K562 (cell line): ENCODE measurements around the gene AFDN. TPM values are rescaled to one million over a fixed set of nuclear protein-coding genes. Genes with fewer than 3 reads are reported as not detected.

Experiments
- ATAC-seq: fragments of 200-7000 bp; cut with Tn5 transposase; 3 replicates; pipeline ENCODE4 v1.9.1; 2020; ENCODE audit warnings: moderate library complexity
- BruUV-seq: library from RNA; stranded (reverse); fragments of 400-500 nt; replicated peaks from 2 replicates; lab custom pipeline; 2021; lab: Mats Ljungman, UMichigan
- CTCF ChIA-PET: fragments of 300-600 bp; formaldehyde crosslinking; extraction: SDS; loops from one replicate; lab custom pipeline; 2021; ENCODE audit warnings: low intra/inter-chr PET ratio; lab: Yijun Ruan, JAX
- POLR2A ChIA-PET: fragments of 300-600, 350-650 bp; sonication (Branson Sonifier 250); formaldehyde crosslinking; extraction: SDS; loops from one replicate; lab custom pipeline; 2021; ENCODE audit warnings: antibody characterized with exemption, inconsistent platforms; lab: Yijun Ruan, JAX
- DNase-seq, 4 experiments: peaks; one replicate each; pipeline versions ENCODE4 v3.0.0 to v3.0.0-alpha.2; 2011 to 2018; ENCODE audit warnings: low spot score in 3 of 4, mixed read lengths in 3 of 4; ENCODE audit errors: extremely low read depth in 1 of 4
- FAIRE-seq: peaks from 2 replicates; lab custom pipeline; 2011; peaks lifted over from hg19 to GRCh38; lab: Jason Lieb, UNC
- H2AFZ ChIP-seq: 2 replicates; pipeline ENCODE4 v1.6.0; 2011; ENCODE audit warnings: low read depth, low read length, control low read depth, inconsistent platforms
- H3K27ac ChIP-seq: fragments of 200-600 bp; 3 replicates; pipeline ENCODE4 v1.8.0; 2011; ENCODE audit warnings: low read depth, mild to moderate bottlenecking, control low read depth, inconsistent platforms, low read length, moderate library complexity, mixed read lengths; ENCODE audit errors: extremely low read depth
- H3K27me3 ChIP-seq, 2 experiments: fragments of 300-600 bp in 1 of 2; 2 replicates in 1 of 2; 3 replicates in 1 of 2; pipeline versions ENCODE4 v1.6.0 to v1.8.0; 2011; ENCODE audit warnings: inconsistent platforms in 2 of 2, low read length in 2 of 2, mild to moderate bottlenecking in 1 of 2, mixed read lengths in 1 of 2, moderate library complexity in 1 of 2; ENCODE audit not compliant: control insufficient read depth in 2 of 2, insufficient read depth in 2 of 2
- H3K36me3 ChIP-seq: fragments of 300-600 bp; 3 replicates; pipeline ENCODE4 v1.8.0; 2011; ENCODE audit warnings: mild to moderate bottlenecking, low read length, inconsistent platforms; ENCODE audit not compliant: control insufficient read depth, insufficient read depth
- H3K4me1 ChIP-seq, 2 experiments: fragments of 200-600 bp in 1 of 2; replicated peaks in 1 of 2; 2 replicates in 1 of 2; 3 replicates in 1 of 2; pipeline versions ENCODE4 v1.5.1 to v1.8.0; 2011; ENCODE audit warnings: inconsistent platforms in 2 of 2, low read length in 2 of 2, mild to moderate bottlenecking in 1 of 2, mixed read lengths in 1 of 2, moderate library complexity in 1 of 2; ENCODE audit not compliant: control insufficient read depth in 2 of 2, insufficient read depth in 2 of 2
- H3K4me2 ChIP-seq: 2 replicates; pipeline ENCODE4 v1.6.1; 2011; ENCODE audit warnings: low read length, control low read depth, inconsistent platforms, mixed read lengths; ENCODE audit not compliant: insufficient read depth
- H3K4me3 ChIP-seq: fragments of 200-600 bp; sonication (generic), shearing (Covaris generic); 2 replicates; pipeline ENCODE4 v1.5.1; 2016; ENCODE audit warnings: control low read depth, inconsistent platforms
- H3K79me2 ChIP-seq: fragments of 200-600 bp; 3 replicates; pipeline ENCODE4 v1.8.0; 2011; ENCODE audit warnings: low read length, inconsistent platforms; ENCODE audit not compliant: control insufficient read depth, insufficient read depth
- H3K9ac ChIP-seq, 2 experiments: 2 replicates each; pipeline versions ENCODE4 v1.6.0 to v1.6.1; 2011; ENCODE audit warnings: low read depth in 2 of 2, low read length in 2 of 2, control low read depth in 1 of 2, inconsistent platforms in 1 of 2, mild to moderate bottlenecking in 1 of 2, mixed read lengths in 1 of 2; ENCODE audit not compliant: insufficient read depth in 1 of 2
- H3K9me1 ChIP-seq: one replicate; pipeline ENCODE4 v1.6.0; 2011; ENCODE audit warnings: inconsistent platforms, mild to moderate bottlenecking, low read length, moderate library complexity; ENCODE audit not compliant: control insufficient read depth, insufficient read depth
- H3K9me3 ChIP-seq: replicated peaks from 2 replicates; pipeline ENCODE4 v1.5.1; 2011; ENCODE audit warnings: low read depth, low read length, inconsistent platforms; ENCODE audit not compliant: control insufficient read depth, insufficient read depth
- H4K20me1 ChIP-seq: replicated peaks from 2 replicates; pipeline ENCODE4 v1.6.1; 2011; ENCODE audit warnings: low read length, inconsistent platforms, mixed read lengths; ENCODE audit not compliant: control insufficient read depth, insufficient read depth
- C11orf30 ChIP-seq: fragments of 450-650 bp; IDR thresholded peaks from 2 replicates; pipeline ENCODE4 v1.6.1; 2016; ENCODE audit warnings: low read depth, mild to moderate bottlenecking
- GATAD2A ChIP-seq: fragments of 450-650 bp; IDR thresholded peaks from 2 replicates; pipeline ENCODE4 v1.6.1; 2017
- HIVEP1 ChIP-seq: fragments of 250-450 bp; sonication (Bioruptor Pico); IDR thresholded peaks from 2 replicates; pipeline ENCODE4 v1.4.0; 2020; ENCODE audit warnings: mild to moderate bottlenecking
- HSF4 ChIP-seq: fragments of 250-450 bp; sonication (Bioruptor Pico); IDR thresholded peaks from 2 replicates; pipeline ENCODE4 v2.1.2; 2022; ENCODE audit warnings: mild to moderate bottlenecking, moderate library complexity, borderline replicate concordance
- L3MBTL2 ChIP-seq: fragments of 450-650 bp; IDR thresholded peaks from 2 replicates; pipeline ENCODE4 v1.6.1; 2016; ENCODE audit warnings: mild to moderate bottlenecking, moderate library complexity
- NCOA6 ChIP-seq: fragments of 450-650 bp; IDR thresholded peaks from 2 replicates; pipeline ENCODE4 v1.6.1; 2017; ENCODE audit warnings: mild to moderate bottlenecking
- PPARD ChIP-seq: fragments of 250-450 bp; sonication (Bioruptor Pico); IDR thresholded peaks from 2 replicates; pipeline ENCODE4 v1.8.0; 2022; ENCODE audit warnings: inconsistent platforms, mild to moderate bottlenecking, moderate library complexity
- TARDBP ChIP-seq: fragments of 450-650 bp; IDR thresholded peaks from 2 replicates; pipeline ENCODE4 v1.6.1; 2016
- XRCC3 ChIP-seq: fragments of 450-650 bp; IDR thresholded peaks from 2 replicates; pipeline ENCODE4 v1.6.1; 2017; ENCODE audit warnings: mild to moderate bottlenecking, moderate library complexity
- WGBS: fragments of 100-300 bp; shearing (Covaris generic); methylation state at CpG from one replicate; pipeline ENCODE4 v1.1.6; 2016; ENCODE audit warnings: low coverage, mixed read lengths; ENCODE audit not compliant: insufficient coverage; ENCODE audit errors: missing lambda C conversion rate; 5-methylcytosine and 5-hydroxymethylcytosine counted together
- in situ Hi-C: fragments of 300-500 bp; cut with MboI; formaldehyde crosslinking; loops from 4 replicates; pipeline ENCODE4 v1.15.0; 2018; ENCODE audit warnings: inconsistent platforms, mixed read lengths
- intact Hi-C: fragments of 100-400 bp; cut with micrococcal nuclease; formaldehyde crosslinking; loops from 2 replicates; pipeline ENCODE4 v1.14.2; 2022
- polyA plus RNA-seq, 8 experiments: library from polyadenylated mRNA; depleted of rRNA in 4 of 8; stranded (reverse) in 5 of 8; unstranded in 3 of 8; fragments of >200 nt; fragmentation: Nextera tagmentation in 2 of 8; fragmentation: Illumina TruSeq in 1 of 8; extraction: Ambion mirVana in 2 of 8; extraction: Trizol in 1 of 8; gene quantifications; 2 replicates each; pipeline versions ENCODE4 v1.2.1 to v1.2.3, GENCODE V29; 2011 to 2014; ENCODE audit warnings: inconsistent platforms in 1 of 8, missing spikeins in 1 of 8
- total RNA-seq, 7 experiments: library from RNA; depleted of rRNA in 6 of 7; stranded (reverse); fragments of >200 nt in 6 of 7; fragmentation: Illumina TruSeq in 2 of 7; extraction: Trizol in 2 of 7; gene quantifications; 2 replicates each; pipeline versions ENCODE4 v1.2.1 to v1.2.3, GENCODE V29; 2011 to 2021; ENCODE audit warnings: low replicate concordance in 1 of 7
- TF ChIP-seq, protein P1 (sequence below): sonication (generic); formaldehyde crosslinking; IDR thresholded peaks from 2 replicates; pipeline ENCODE4 v1.8.1; 2023; ENCODE audit warnings: mild to moderate bottlenecking, missing genetic modification reagents
- TF ChIP-seq, protein P2 (sequence below): IDR thresholded peaks from 2 replicates; pipeline ENCODE4 v1.6.1; 2016; ENCODE audit warnings: missing genetic modification characterization, missing compliant biosample characterization
- TF ChIP-seq, protein P3 (sequence below), 2 experiments: IDR thresholded peaks; 2 replicates each; pipeline ENCODE4 v1.6.1; 2012; ENCODE audit warnings: improper control_type of control experiment in 2 of 2, low read depth in 2 of 2, low read length in 2 of 2, borderline replicate concordance in 1 of 2
- TF ChIP-seq, protein P4 (sequence below), 2 experiments: IDR thresholded peaks; 2 replicates each; pipeline ENCODE4 v1.6.1; 2011; ENCODE audit warnings: borderline replicate concordance in 1 of 2, control low read depth in 1 of 2, low read depth in 1 of 2, low read length in 1 of 2, mild to moderate bottlenecking in 1 of 2, mixed read lengths in 1 of 2, moderate library complexity in 1 of 2; ENCODE audit not compliant: insufficient read depth in 1 of 2, insufficient read length in 1 of 2, poor library complexity in 1 of 2, severe bottlenecking in 1 of 2; ENCODE audit errors: extremely low read depth in 1 of 2

AFDN gene
- total and polyA plus RNA-seq, 9 of the 15 experiments (the other 6 are each of a cell fraction or from before 2014, with no cell fraction given): 7.2 to 129 (median 105) TPM

DNA sequence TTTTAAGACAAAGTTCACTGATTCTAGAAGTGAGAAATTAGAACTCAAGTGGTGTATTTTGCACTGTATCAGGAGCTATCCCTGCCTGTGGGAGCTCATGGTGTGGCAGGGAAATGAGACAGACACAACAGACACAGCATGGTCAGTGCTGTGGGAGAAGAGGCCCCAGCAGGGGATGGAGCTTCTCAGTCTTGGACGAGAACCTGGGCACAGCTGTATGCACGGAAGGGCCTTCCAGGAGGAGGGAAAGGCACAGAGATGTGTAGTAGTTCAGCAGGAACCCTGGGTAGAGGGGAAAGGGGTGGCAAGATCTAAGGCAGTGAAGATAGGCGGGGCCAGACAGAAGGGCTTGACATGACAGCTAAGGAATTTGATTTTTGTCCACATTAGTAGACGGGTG, 122.0 kb downstream of the AFDN start (continued):
- TF ChIP-seq, protein P1, sequence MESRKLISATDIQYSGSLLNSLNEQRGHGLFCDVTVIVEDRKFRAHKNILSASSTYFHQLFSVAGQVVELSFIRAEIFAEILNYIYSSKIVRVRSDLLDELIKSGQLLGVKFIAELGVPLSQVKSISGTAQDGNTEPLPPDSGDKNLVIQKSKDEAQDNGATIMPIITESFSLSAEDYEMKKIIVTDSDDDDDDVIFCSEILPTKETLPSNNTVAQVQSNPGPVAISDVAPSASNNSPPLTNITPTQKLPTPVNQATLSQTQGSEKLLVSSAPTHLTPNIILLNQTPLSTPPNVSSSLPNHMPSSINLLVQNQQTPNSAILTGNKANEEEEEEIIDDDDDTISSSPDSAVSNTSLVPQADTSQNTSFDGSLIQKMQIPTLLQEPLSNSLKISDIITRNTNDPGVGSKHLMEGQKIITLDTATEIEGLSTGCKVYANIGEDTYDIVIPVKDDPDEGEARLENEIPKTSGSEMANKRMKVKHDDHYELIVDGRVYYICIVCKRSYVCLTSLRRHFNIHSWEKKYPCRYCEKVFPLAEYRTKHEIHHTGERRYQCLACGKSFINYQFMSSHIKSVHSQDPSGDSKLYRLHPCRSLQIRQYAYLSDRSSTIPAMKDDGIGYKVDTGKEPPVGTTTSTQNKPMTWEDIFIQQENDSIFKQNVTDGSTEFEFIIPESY (CRISPR knock-in tag): no peak
- no peak for TF ChIP-seq NCOA6
- no peak for TF ChIP-seq GATAD2A

DNA sequence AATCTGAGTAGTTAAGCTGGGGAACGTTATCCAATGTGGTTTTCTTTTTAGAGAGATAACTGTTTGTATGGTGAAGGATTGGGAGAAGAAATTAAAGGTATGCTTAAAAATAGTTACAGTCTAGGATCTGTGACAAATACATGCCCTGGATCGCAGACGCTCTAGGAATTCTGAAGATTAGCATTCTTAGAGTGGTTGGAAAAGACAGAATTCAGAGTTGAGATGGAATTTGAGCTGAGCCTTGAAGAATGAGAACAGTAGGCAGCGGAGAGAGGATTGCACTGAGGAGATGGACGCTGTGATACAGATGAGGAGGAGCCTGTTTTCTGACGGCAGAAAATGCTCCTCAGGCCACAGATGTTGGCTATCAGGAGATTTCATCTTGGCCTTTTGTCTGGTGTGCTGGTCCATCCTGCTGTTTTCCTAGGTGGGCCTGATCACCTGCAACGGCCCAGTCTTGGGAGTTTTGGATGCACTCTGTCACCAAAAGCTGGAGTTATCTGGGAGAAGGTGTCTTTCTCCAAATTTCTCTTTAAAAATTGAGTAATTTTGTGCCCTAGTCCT, 122.5 kb downstream of the AFDN start:
- no peak overlapping the region for H3K4me3 ChIP-seq
- peaks cover 87% of the 10 kb centered on the region for H3K36me3 ChIP-seq
- no TSS peak for BruUV-seq
- ATAC-seq (no peak), DNase-seq (no peak), FAIRE-seq (no peak)
- no peaks in the 10 kb centered on the region for H3K9me1 ChIP-seq
- ChIA-PET CTCF (no interaction called here), POLR2A (interaction anchor here (0.6 to 1.2 kb wide), 2 partner anchors 15 to 224 kb away, joined by 3 read pairs; no protein-coding TSS in a partner anchor)
- intact Hi-C loops (no loop called here), in situ Hi-C loops (no loop called here)
- peaks cover 0 to 5% of the 10 kb centered on the region in 2 experiments; a peak in 1 of 5 replicates for H3K4me1 ChIP-seq
- no peak overlapping the region for H3K4me2 ChIP-seq
- no peak overlapping the region for H3K9ac ChIP-seq
- H4K20me1 ChIP-seq: 0 out of 2 replicates have a peak, but pooled peaks cover 5% of the 10 kb centered on the region
- H3K27ac ChIP-seq: no peak overlapping the region
- H3K79me2 ChIP-seq: no peaks in the 10 kb centered on the region
- 77% methylated on average over 7 of the region's 7 CpGs for WGBS
- no peaks in the 10 kb centered on the region for H3K27me3 ChIP-seq
- no peak overlapping the region for H2AFZ ChIP-seq
- no peaks in the 10 kb centered on the region for H3K9me3 ChIP-seq
- TF ChIP-seq TARDBP (no peak), L3MBTL2 (no peak), HSF4 (CRISPR knock-in tag) (no peak), XRCC3 (no peak), C11orf30 (no peak), PPARD (no peak), HIVEP1 (CRISPR knock-in tag) (no peak)
- TF ChIP-seq, protein P2, sequence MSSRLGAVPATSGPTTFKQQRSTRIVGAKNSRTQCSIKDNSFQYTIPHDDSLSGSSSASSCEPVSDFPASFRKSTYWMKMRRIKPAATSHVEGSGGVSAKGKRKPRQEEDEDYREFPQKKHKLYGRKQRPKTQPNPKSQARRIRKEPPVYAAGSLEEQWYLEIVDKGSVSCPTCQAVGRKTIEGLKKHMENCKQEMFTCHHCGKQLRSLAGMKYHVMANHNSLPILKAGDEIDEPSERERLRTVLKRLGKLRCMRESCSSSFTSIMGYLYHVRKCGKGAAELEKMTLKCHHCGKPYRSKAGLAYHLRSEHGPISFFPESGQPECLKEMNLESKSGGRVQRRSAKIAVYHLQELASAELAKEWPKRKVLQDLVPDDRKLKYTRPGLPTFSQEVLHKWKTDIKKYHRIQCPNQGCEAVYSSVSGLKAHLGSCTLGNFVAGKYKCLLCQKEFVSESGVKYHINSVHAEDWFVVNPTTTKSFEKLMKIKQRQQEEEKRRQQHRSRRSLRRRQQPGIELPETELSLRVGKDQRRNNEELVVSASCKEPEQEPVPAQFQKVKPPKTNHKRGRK (tag): no peak
- TF ChIP-seq, protein P3, sequence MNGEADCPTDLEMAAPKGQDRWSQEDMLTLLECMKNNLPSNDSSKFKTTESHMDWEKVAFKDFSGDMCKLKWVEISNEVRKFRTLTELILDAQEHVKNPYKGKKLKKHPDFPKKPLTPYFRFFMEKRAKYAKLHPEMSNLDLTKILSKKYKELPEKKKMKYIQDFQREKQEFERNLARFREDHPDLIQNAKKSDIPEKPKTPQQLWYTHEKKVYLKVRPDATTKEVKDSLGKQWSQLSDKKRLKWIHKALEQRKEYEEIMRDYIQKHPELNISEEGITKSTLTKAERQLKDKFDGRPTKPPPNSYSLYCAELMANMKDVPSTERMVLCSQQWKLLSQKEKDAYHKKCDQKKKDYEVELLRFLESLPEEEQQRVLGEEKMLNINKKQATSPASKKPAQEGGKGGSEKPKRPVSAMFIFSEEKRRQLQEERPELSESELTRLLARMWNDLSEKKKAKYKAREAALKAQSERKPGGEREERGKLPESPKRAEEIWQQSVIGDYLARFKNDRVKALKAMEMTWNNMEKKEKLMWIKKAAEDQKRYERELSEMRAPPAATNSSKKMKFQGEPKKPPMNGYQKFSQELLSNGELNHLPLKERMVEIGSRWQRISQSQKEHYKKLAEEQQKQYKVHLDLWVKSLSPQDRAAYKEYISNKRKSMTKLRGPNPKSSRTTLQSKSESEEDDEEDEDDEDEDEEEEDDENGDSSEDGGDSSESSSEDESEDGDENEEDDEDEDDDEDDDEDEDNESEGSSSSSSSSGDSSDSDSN (IDR thresholded peaks at IDR 0.05; ENCODE audit: borderline replicate concordance in 1 of 2, low read depth in 2 of 2, low read length in 2 of 2): no peak
- TF ChIP-seq, protein P4, sequence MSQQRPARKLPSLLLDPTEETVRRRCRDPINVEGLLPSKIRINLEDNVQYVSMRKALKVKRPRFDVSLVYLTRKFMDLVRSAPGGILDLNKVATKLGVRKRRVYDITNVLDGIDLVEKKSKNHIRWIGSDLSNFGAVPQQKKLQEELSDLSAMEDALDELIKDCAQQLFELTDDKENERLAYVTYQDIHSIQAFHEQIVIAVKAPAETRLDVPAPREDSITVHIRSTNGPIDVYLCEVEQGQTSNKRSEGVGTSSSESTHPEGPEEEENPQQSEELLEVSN (IDR thresholded peaks at IDR 0.05; ENCODE audit: borderline replicate concordance in 1 of 2, extremely low read depth in 1 of 2, insufficient read depth in 1 of 2, insufficient read length in 1 of 2, low read depth in 1 of 2, low read length in 1 of 2, poor library complexity in 1 of 2, severe bottlenecking in 1 of 2): no peak
